Urinary bladder (tissue), 4 donors: ENCODE results near the gene RNF150. TPM values are rescaled to one million over a fixed set of nuclear protein-coding genes. Genes with fewer than 3 reads are reported as not detected.
A peak's percentile ranks its signal among the peaks of the same experiment; 100 is the strongest.

ENCODE experiments used
- DNase-seq: peaks from one replicate; pipeline ENCODE4 v3.0.0-alpha.2; 2015; ENCODE audit errors: extremely low spot score
- H3K27ac ChIP-seq: one replicate; pipeline ENCODE4 v1.5.1; 2013; ENCODE audit warnings: low read depth, mild to moderate bottlenecking, moderate library complexity
- H3K36me3 ChIP-seq: one replicate; pipeline ENCODE4 v1.6.1; 2013; ENCODE audit warnings: mild to moderate bottlenecking, moderate library complexity; ENCODE audit not compliant: insufficient read depth
- H3K4me1 ChIP-seq: one replicate; pipeline ENCODE4 v1.6.1; 2013; ENCODE audit warnings: mild to moderate bottlenecking, moderate library complexity; ENCODE audit not compliant: insufficient read depth
- H3K4me3 ChIP-seq: one replicate; pipeline ENCODE4 v1.5.1; 2013; ENCODE audit warnings: low read depth, low read length
- WGBS: extraction: QIAGEN DNeasy Blood & Tissue Kit; methylation state at CpG from one replicate; pipeline ENCODE4 v1.1.7; 2013; 5-methylcytosine and 5-hydroxymethylcytosine counted together
- polyA plus RNA-seq: library from polyadenylated mRNA; stranded (reverse); fragments of 200-250 nt; gene quantifications from one replicate; pipeline ENCODE4 v1.2.3, GENCODE V29; 2013
- total RNA-seq: library from RNA; depleted of rRNA; stranded (reverse); fragments of >200 nt; gene quantifications from one replicate; pipeline ENCODE4 v1.2.3, GENCODE V29; 2014
- donor health status: healthy with polysubstance abuse.
- donor health status: healthy.

The RNF150 gene
- total and polyA plus RNA-seq, 2 donors, result 13.2 to 41.3 TPM

DNA sequence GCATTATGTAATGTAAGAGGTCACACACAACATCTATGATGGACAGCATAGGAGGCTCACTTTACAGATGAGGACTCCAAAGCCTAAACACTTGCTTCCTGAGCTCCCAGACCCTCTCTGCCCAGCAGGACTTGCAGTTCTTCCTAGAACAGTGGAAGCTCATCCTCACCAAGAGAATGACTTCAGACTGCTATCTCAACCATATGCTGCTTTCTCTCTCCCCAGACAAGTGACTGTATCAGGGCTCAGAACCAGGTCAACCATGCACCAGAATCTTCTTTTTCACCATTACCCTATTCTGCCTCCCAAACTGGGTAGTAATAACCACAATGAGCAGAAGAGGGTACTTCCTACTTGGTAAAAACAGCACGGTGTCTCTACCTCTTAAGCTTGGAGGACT is 12.2 kb downstream of the RNF150 start:
- Histone ChIP-seq H3K4me1 (no peaks in the 10 kb centered on the region), H3K27ac (no peak overlapping the region), H3K36me3 (no peaks in the 10 kb centered on the region), H3K4me3 (no peak overlapping the region)
- 95% methylated on average over 1 of the region's 1 CpG for WGBS
- no peak for DNase-seq

DNA sequence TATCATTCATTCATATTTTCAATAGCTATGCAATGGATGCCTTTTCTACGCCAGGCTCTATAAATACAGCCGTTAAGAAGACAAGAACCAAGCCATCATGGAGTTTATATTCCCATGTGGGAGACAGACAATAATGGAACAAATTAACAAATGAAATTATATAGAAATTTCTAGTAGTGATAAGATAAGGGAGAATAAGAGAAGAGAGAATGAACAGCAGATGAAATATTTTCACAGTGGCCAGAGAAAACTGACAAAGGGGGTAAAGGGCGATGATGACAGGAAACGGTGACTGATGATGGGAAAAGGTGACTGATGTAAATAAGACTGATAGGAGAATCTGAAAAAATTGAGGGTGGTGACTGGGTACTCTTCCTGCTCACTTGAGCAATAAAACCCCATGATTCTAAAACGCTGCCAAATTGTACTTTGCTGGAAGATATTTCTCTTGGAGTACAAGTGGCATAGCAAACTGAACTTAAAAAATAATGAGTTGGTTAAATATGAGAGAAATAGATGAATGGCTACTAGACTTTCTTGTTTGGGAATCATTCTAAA is 13.2 kb downstream of the RNF150 start:
- Histone ChIP-seq H3K36me3 (no peaks in the 10 kb centered on the region), H3K4me1 (no peaks in the 10 kb centered on the region), H3K27ac (no peak overlapping the region), H3K4me3 (no peak overlapping the region)
- WGBS, result 87% methylated on average over 5 of the region's 5 CpGs
- no peak for DNase-seq

DNA sequence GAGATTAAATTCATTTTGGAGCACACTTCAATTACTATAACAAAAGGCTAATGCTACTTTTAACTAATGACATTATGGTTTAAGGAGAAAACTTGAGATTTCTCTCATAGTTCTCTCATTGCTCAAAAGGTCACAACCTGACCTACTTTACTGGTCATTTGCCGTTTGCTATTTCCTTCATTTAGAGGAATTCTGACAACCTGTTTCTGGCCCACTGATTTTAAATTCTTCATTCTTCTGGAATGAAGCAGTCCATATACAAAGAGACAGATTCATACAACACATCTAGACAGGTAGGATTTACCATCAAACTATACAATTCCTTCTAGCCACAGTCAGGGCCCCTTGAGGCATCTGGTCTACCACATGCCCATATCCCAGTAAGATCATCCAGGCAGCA is 14.2 kb downstream of the RNF150 start:
- DNase-seq, result no peak
- no peak overlapping the region for H3K4me3 ChIP-seq
- H3K36me3 ChIP-seq, result no peaks in the 10 kb centered on the region
- H3K4me1 ChIP-seq, result no peaks in the 10 kb centered on the region
- WGBS, result 69% methylated on average over 1 of the region's 1 CpG
- H3K27ac ChIP-seq, result no peak overlapping the region

DNA sequence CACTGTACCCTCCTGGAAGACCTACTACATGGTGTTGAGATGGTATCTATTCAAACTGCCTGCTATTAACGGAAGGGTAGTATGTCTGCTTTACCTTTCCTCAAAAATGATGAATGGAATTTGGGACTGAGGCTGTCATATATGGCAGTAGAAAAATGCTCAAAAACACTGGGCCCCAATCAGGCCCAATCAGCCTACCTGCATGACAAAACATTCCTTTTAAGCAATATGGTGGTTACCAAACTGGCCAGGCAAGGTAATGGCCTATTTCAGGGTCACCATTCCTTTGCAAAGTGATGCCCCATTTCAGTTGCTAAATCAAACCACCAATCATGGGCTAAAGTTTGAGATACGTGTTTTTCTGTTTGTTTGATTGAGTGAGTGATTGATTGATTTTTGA is 14.9 kb downstream of the RNF150 start:
- WGBS, result 97% methylated on average over 2 of the region's 2 CpGs
- DNase-seq, result no peak
- Histone ChIP-seq H3K4me1 (no peaks in the 10 kb centered on the region), H3K36me3 (no peaks in the 10 kb centered on the region), H3K4me3 (no peak overlapping the region), H3K27ac (no peak overlapping the region)

DNA sequence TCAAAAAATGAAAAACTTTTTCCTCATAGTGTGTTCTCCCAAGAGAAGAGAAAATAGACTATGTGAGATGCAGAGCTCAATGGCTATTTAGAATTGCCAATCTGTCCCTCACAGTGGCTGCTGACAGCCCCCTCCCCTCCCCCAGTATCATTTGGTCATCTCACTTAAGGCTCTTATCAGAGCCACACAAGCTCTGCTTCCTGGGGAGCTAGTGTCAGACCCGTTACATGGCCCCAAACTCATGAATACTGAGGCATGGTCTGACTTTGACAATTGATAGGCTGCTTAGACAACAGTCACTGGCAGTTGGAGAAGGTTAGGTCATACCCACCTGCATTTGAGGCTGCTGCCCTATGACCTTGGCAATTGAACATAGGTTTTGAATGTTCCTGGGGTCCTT is 15.3 kb downstream of the RNF150 start:
- Histone ChIP-seq H3K4me1 (no peaks in the 10 kb centered on the region), H3K4me3 (no peak overlapping the region), H3K27ac (no peak overlapping the region), H3K36me3 (no peaks in the 10 kb centered on the region)
- 90% methylated on average over 1 of the region's 1 CpG for WGBS
- DNase-seq, result no peak

DNA sequence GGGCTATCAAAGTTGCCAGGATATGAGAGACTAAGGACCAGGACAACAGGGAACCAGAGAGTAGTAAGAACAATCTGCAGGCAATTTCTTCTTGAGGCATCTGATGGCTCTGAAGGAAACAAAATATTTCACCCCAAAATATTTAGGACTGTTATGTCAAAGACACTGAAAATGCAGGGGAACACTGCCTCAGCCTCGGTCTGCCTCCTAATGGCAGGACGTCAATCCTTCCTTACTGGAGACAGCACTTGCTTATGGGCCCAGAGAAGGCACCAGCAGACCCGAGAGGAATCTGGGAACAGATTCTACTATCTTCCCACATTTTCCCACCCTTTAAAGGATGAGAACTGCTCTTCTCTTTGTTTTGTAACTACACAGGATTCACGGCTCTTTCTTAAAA is 23.3 kb downstream of the RNF150 start:
- 78% methylated on average over 4 of the region's 4 CpGs for WGBS
- no peak for DNase-seq
- no peak overlapping the region for H3K4me3 ChIP-seq
- no peaks in the 10 kb centered on the region for H3K4me1 ChIP-seq
- no peak overlapping the region for H3K27ac ChIP-seq
- no peaks in the 10 kb centered on the region for H3K36me3 ChIP-seq

DNA sequence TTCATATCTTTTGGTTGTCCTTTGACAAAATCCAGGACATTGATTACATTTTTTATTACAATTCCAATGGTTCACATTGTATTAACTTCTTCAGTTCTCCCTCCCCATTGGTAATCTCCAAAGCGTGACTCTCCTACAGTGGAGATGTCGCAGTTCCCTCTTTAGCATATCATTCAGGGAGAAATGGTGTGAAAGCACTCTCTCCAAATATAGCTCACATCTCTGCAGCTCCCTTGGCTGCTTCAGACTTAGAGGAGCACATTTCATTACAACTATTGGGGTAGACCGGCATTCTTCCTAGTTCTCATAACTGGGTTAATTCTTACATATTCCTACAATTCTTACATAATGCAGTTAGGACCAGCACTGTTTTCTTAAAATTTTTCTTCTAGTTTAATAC is 25.3 kb downstream of the RNF150 start:
- 82% methylated on average over 3 of the region's 3 CpGs for WGBS
- no peak for DNase-seq
- Histone ChIP-seq H3K36me3 (no peaks in the 10 kb centered on the region), H3K4me1 (no peaks in the 10 kb centered on the region), H3K4me3 (no peak overlapping the region), H3K27ac (no peak overlapping the region)

DNA sequence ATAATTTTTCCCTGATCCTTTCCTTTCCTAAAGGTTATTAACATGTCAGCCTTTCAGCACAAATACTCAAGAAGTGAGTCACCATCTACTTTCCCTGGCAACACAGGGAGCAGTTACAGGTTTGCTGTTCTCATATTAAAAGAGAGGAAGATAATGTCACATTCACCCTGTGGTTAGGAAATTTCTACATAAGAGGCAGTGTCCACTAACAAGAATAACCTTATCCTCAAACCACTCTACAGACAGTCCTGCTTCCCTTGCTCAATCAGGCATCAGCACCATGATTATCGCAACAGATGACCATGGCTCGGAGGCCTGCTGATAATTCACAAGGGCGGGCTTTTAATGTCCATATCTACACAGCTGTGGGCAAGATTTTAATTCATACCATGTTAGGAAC is 30.9 kb downstream of the RNF150 start:
- no peak overlapping the region for H3K27ac ChIP-seq

DNA sequence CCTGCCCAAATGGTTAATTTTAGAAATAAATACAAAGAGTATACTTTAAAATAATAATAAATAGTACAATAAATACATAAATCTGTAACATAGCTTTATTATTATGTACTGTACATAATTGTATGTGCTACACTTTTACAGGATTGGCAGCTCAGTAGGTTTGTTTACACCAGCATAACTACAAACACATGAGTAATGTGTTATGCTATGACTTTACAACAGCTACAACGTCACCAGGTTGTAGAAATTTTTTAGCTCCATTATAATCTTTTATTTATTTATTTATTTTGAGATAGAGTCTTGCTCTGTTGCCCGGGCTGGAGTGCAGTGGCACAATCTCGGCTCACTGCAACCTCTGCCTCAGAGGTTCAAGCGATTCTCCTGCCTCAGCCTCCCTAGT is 31.8 kb downstream of the RNF150 start:
- 93% methylated on average over 4 of the region's 4 CpGs for WGBS
- Histone ChIP-seq H3K4me3 (no peak overlapping the region), H3K27ac (no peak overlapping the region), H3K4me1 (no peaks in the 10 kb centered on the region), H3K36me3 (no peaks in the 10 kb centered on the region)
- no peak for DNase-seq

More for the DNA sequence above, 30.9 kb downstream of the RNF150 start:
- H3K36me3 ChIP-seq, result no peaks in the 10 kb centered on the region
- H3K4me3 ChIP-seq, result no peak overlapping the region
- WGBS, result 95% methylated on average over 3 of the region's 3 CpGs
- DNase-seq, result no peak
- H3K4me1 ChIP-seq, result no peaks in the 10 kb centered on the region

DNA sequence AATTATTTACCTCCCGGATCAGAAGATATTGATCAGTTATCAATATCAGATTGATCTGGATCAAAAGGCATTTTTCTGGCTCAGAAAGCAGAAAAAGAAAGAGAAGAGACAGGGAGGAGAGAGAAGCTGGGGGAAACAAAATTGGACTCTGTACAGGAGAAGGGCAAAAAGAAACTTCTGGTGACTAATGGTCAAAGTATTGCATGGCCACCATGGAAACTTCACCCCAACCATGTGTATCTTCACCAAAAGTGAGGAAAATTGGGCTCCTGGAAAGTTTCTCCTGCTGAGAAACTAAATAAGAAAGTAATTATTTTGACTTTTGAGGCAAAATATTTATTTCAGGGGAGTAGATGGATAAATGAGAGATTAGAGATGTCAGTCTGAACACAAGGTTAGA is 33.9 kb downstream of the RNF150 start:
- H3K27ac ChIP-seq, result no peak overlapping the region
- no peaks in the 10 kb centered on the region for H3K36me3 ChIP-seq
- no peak overlapping the region for H3K4me3 ChIP-seq
- H3K4me1 ChIP-seq, result no peaks in the 10 kb centered on the region
- 96% methylated on average over 1 of the region's 1 CpG for WGBS
- DNase-seq, result no peak

DNA sequence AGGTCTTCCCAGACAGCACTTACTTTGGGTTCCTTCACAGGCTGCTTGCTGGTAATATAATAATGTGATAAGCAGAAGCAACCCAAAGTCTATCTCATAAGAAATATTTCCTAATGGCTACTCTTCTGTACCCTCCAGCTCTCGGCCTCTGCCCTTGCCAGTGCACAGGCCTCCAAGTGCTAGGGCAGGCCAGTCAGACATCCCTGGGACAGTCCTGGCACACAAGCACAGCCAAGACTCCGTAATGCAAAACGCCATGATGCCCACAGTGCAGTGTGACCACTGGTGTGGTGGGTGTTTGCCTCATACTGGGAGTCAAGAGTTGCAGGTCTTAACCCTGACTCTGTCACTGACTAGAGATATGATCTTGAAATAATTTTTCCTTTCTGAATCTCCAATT is 35.1 kb downstream of the RNF150 start:
- Histone ChIP-seq H3K36me3 (no peaks in the 10 kb centered on the region), H3K4me1 (no peaks in the 10 kb centered on the region), H3K4me3 (no peak overlapping the region), H3K27ac (no peak overlapping the region)
- DNase-seq, result no peak
- WGBS, result 97% methylated on average over 3 of the region's 3 CpGs

DNA sequence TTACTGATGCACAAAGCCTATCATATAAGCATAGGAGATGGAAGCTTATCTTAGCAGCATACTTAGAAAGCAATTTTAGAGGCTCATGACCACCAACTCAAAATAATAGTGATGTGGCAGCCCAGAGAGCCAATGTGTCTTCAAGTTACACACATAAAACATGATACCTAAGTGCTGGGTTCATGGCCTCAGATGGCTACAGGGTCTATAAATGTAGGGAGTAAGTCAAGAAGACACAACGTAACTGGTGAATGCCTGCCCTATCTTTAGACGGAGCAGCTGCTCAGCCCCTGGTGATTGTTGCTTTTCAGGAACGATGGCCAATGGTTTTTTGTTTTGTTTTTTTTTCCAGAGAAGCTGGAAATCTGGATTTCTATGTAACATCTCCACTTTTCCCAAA is 42.8 kb downstream of the RNF150 start:
- DNase-seq, result no peak
- WGBS, result 43% methylated on average over 3 of the region's 3 CpGs
- Histone ChIP-seq H3K4me3 (no peak overlapping the region), H3K4me1 (no peaks in the 10 kb centered on the region), H3K36me3 (no peaks in the 10 kb centered on the region), H3K27ac (no peak overlapping the region)

DNA sequence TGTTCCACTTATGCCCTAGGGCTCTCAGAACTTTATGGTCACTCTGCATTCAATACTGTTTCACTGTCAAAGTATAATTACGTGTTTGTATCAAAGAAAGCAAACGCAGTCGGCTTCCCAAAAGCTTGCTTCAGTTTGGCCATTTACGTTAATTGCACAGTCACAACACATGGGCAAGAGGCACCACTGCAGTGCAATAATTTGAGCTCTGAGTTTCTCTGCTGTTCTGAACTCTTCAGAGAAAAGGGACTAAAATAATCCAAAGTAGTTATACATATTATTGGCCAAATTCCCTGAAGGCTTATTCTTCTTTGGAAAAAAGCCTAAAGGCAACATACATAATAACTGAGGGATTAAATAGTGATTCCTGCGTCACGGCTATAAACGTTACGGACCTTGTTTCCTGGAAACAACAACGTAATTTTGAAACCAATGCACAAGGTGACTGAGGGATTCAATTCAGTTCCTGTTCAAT is 51.3 kb downstream of the RNF150 start:
- Histone ChIP-seq H3K4me1 (no peaks in the 10 kb centered on the region), H3K4me3 (peak overlapping the region; percentile 38), H3K36me3 (no peaks in the 10 kb centered on the region), H3K27ac (no peak overlapping the region)
- no peak for DNase-seq
- WGBS, result 19% methylated on average over 9 of the region's 9 CpGs

DNA sequence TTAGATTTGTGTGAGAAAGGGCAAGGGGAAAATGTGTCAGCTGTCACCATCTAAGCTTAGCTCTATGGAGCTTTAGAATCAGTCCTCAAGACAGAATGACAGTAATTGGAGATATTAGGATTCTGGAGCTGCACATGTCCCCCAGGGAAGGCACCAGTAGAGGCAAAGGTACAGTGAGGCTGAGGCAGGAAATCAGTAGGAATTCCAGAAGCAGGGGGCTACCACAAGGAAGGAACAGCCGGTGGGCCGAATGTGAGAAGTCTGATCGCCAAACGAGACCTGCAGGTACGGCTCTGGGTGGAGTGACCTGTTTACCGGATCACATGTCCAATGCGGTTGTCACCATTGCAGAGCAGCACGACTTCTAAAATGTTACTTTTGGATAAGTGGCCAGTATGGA is 52.6 kb downstream of the RNF150 start:
- H3K27ac ChIP-seq, result no peak overlapping the region
- no peak for DNase-seq
- no peaks in the 10 kb centered on the region for H3K36me3 ChIP-seq
- 72% methylated on average over 8 of the region's 8 CpGs for WGBS
- H3K4me1 ChIP-seq, result no peaks in the 10 kb centered on the region
- H3K4me3 ChIP-seq, result no peak overlapping the region

DNA sequence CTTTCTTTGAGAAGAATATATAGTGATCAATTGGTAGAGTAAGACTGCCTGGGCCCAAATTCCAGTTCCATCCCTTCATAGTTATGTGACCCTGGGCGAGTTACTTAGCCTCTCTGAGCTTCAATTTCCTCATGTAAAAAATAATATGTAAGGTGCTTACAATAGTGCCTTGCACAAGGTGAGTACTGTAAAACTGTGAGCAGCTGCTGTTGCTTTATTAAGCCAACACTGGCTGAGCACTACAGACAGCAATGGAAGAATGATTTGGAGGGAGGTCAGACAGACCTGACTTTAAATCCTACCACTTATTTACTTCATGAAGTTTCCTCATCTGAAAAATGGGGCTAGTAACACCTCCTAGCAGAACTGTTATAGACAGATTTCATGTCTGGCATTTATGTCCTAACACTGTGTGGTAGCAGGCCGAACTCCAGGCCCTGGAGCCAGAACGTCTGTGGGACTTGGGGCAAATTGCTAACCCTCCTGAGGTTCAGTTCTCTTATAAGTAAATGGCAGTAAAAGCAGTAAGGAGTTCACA is 53.8 kb downstream of the RNF150 start:
- no peak overlapping the region for H3K27ac ChIP-seq
- H3K4me1 ChIP-seq, result no peaks in the 10 kb centered on the region
- no peaks in the 10 kb centered on the region for H3K36me3 ChIP-seq
- H3K4me3 ChIP-seq, result no peak overlapping the region
- no peak for DNase-seq
- WGBS, result 81% methylated on average over 3 of the region's 3 CpGs
